Fibroblast of the aortic adventitia (primary cell): ENCODE results near the gene GTPBP1. TPM values are rescaled to one million over a fixed set of nuclear protein-coding genes. Genes with fewer than 3 reads are reported as not detected.

ENCODE experiments used
- DNase-seq: peaks from one replicate; pipeline ENCODE4 v3.0.0-alpha.2; 2010; ENCODE audit warnings: low read depth
- H3K4me3 ChIP-seq: 2 replicates; pipeline ENCODE4 v1.5.1; 2011; ENCODE audit warnings: low read depth, mild to moderate bottlenecking, control low read depth, low read length, moderate library complexity
- CTCF ChIP-seq: IDR thresholded peaks from 2 replicates; pipeline ENCODE4 v1.5.1; 2011; ENCODE audit warnings: mild to moderate bottlenecking, low read length, control low read depth, inconsistent platforms; ENCODE audit not compliant: insufficient read depth
- total RNA-seq: library from RNA; depleted of rRNA; stranded (reverse); fragments of >200 nt; gene quantifications from 2 replicates; pipeline ENCODE4 v1.2.3, GENCODE V29; 2012; ENCODE audit warnings: low replicate concordance

The GTPBP1 gene
- total RNA-seq, 1 donor = 26.8 TPM

- no peak for TF ChIP-seq CTCF
- no peak for DNase-seq
- no peak overlapping the region for H3K4me3 ChIP-seq
These were observed 32.8 kb downstream of the GTPBP1 start for GRCh38 chr22:38738475-38739070.

- DNase-seq = no peak
- TF ChIP-seq CTCF = no peak
- H3K4me3 ChIP-seq = no peak overlapping the region
These were observed 33.7 kb downstream of the GTPBP1 start for GRCh38 chr22:38739300-38740055.

GRCh38 chr22:38740116-38740723, 34.5 kb downstream of the GTPBP1 start:
- H3K4me3 ChIP-seq = no peak overlapping the region
- no peak for DNase-seq
- no peak for TF ChIP-seq CTCF

GRCh38 chr22:38740754-38741153, 35.0 kb downstream of the GTPBP1 start:
- no peak for DNase-seq
- no peak overlapping the region for H3K4me3 ChIP-seq
- no peak for TF ChIP-seq CTCF

GRCh38 chr22:38741166-38741565, 35.4 kb downstream of the GTPBP1 start:
- TF ChIP-seq CTCF = no peak
- no peak for DNase-seq
- H3K4me3 ChIP-seq = no peak overlapping the region

GRCh38 chr22:38741576-38741975, 35.8 kb downstream of the GTPBP1 start:
- no peak overlapping the region for H3K4me3 ChIP-seq
- no peak for TF ChIP-seq CTCF
- DNase-seq = no peak
